Measurements from ENCODE around the gene ERC1.

Gene ERC1

GRCh38 chr12:1054117-1054870 lies 63.3 kb downstream of the ERC1 start:
- Histone ChIP-seq H3K4me1 (ENCODE audit: control insufficient read depth, insufficient read depth, low read length) (peaks cover 18% of the 10 kb centered on the region), H3K36me3 (ENCODE audit: control insufficient read depth in 2 of 2, insufficient read depth in 1 of 2, low read length in 2 of 2) (no peaks in the 10 kb centered on the region), H3K27ac (ENCODE audit: extremely low read depth, low read depth, low read length) (no peak overlapping the region), H3K9me3 (ENCODE audit: control insufficient read depth, insufficient read depth, low read depth, low read length) (no peaks in the 10 kb centered on the region), H3K4me3 (ENCODE audit: low read depth, low read length) (no peak overlapping the region)
- POLR2A ChIA-PET, result no interaction called here
- TF ChIP-seq ZNF518A (tag by site-specific recombination; conservative IDR thresholded peaks at IDR 0.05; ENCODE audit: low read depth) (no peak), ZNF391 (tag by site-specific recombination; IDR thresholded peaks at IDR 0.05; ENCODE audit: borderline replicate concordance, low read depth) (no peak), ZBTB49 (tag by site-specific recombination; IDR thresholded peaks at IDR 0.05; ENCODE audit: low read depth) (peak; percentile 97), ZNF23 (tag by site-specific recombination; IDR thresholded peaks at IDR 0.05; ENCODE audit: borderline replicate concordance) (no peak), PATZ1 (tag by site-specific recombination; IDR thresholded peaks at IDR 0.05) (no peak), PRDM2 (tag by site-specific recombination; IDR thresholded peaks at IDR 0.05; ENCODE audit: borderline replicate concordance) (no peak)
- CTCF ChIA-PET, result interaction anchor here (0.7 kb wide), 1 partner anchor 66 kb away, joined by 4 read pairs; no protein-coding TSS in a partner anchor

GRCh38 chr12:1056390-1056789 lies 65.4 kb downstream of the ERC1 start:
- ChIA-PET POLR2A (no interaction called here), CTCF (interaction anchor here (0.6 kb wide), 1 partner anchor 31 kb away, joined by 3 read pairs; no protein-coding TSS in a partner anchor)
- no peaks in the 10 kb centered on the region for H3K36me3 ChIP-seq (ENCODE audit: control insufficient read depth in 2 of 2, insufficient read depth in 1 of 2, low read length in 2 of 2)
- no peaks in the 10 kb centered on the region for H3K9me3 ChIP-seq (ENCODE audit: control insufficient read depth, insufficient read depth, low read depth, low read length)
- H3K27ac ChIP-seq (ENCODE audit: extremely low read depth, low read depth, low read length), result no peak overlapping the region
- H3K4me1 ChIP-seq (ENCODE audit: control insufficient read depth, insufficient read depth, low read length), result peaks cover 15% of the 10 kb centered on the region
- no peak overlapping the region for H3K4me3 ChIP-seq (ENCODE audit: low read depth, low read length)
- TF ChIP-seq PRDM10 (tag by site-specific recombination; IDR thresholded peaks at IDR 0.05) (no peak), KLF10 (tag by site-specific recombination; IDR thresholded peaks at IDR 0.05) (no peak), ZNF560 (tag by site-specific recombination; IDR thresholded peaks at IDR 0.05; ENCODE audit: borderline replicate concordance) (no peak), ZNF704 (tag by site-specific recombination; IDR thresholded peaks at IDR 0.05) (no peak)
